Nucleus accumbens (tissue), 56 donors: Measurements from ENCODE around the gene FHOD3.
"Not testable (repeated sequence)": the region's sequence is repeated elsewhere in the genome, so short reads cannot be mapped to it uniquely, and the experiment has no call there.

Experiments
- DNase-seq, 56 donors: peaks; one replicate each; lab custom pipeline; 2025; lab: John Stamatoyannopoulos, UW

FHOD3 gene

GRCh38 chr18:36711014-36711725 is 413.7 kb downstream of the FHOD3 start:
- DNase-seq = no peak

- DNase-seq = peak in 29 of 56 donors; percentile 3 to 77 (median 30)
Measured at GRCh38 chr18:36711813-36712444, 414.4 kb downstream of the FHOD3 start.

- DNase-seq = no peak
Measured at GRCh38 chr18:36714476-36714875, 417.0 kb downstream of the FHOD3 start.

- no peak for DNase-seq
Measured at GRCh38 chr18:36717422-36718110, 420.1 kb downstream of the FHOD3 start.

GRCh38 chr18:36718705-36719328 is 421.3 kb downstream of the FHOD3 start:
- no peak for DNase-seq

- DNase-seq = no peak
Measured at GRCh38 chr18:36719630-36720029, 422.1 kb downstream of the FHOD3 start.

GRCh38 chr18:36721351-36721750 is 423.8 kb downstream of the FHOD3 start:
- DNase-seq = not testable (repeated sequence)

GRCh38 chr18:36724169-36724568 is 426.7 kb downstream of the FHOD3 start:
- DNase-seq = no peak

- DNase-seq = peak in 7 of 56 donors; percentile 5 to 36 (median 22)
Measured at GRCh38 chr18:36724591-36725001, 427.1 kb downstream of the FHOD3 start.

- DNase-seq = no peak
Measured at GRCh38 chr18:36728345-36728744, 430.8 kb downstream of the FHOD3 start.

GRCh38 chr18:36729197-36729596 is 431.7 kb downstream of the FHOD3 start:
- no peak for DNase-seq

GRCh38 chr18:36732264-36732663 is 434.8 kb downstream of the FHOD3 start:
- DNase-seq = no peak

- DNase-seq = no peak
Measured at GRCh38 chr18:36733150-36733549, 435.6 kb downstream of the FHOD3 start.

GRCh38 chr18:36734596-36734995 is 437.1 kb downstream of the FHOD3 start:
- DNase-seq = no peak

GRCh38 chr18:36735130-36735529 is 437.6 kb downstream of the FHOD3 start:
- no peak for DNase-seq

GRCh38 chr18:36736094-36736493 is 438.6 kb downstream of the FHOD3 start:
- DNase-seq = no peak

GRCh38 chr18:36737316-36737715 is 439.8 kb downstream of the FHOD3 start:
- no peak for DNase-seq

- no peak for DNase-seq
Measured at GRCh38 chr18:36744261-36744876, 446.9 kb downstream of the FHOD3 start.

- no peak for DNase-seq
Measured at GRCh38 chr18:36745219-36745975, 447.9 kb downstream of the FHOD3 start.
